ENCODE results near the gene CENPQ. TPM values are rescaled to one million over a fixed set of nuclear protein-coding genes. Genes with fewer than 3 reads are reported as not detected.
"Not testable (repeated sequence)": the region's sequence is repeated elsewhere in the genome, so short reads cannot be mapped to it uniquely, and the experiment has no call there.

Gene CENPQ
- total RNA-seq, 2 experiments from 2014 or later: 14.1 to 16.6 TPM

DNA sequence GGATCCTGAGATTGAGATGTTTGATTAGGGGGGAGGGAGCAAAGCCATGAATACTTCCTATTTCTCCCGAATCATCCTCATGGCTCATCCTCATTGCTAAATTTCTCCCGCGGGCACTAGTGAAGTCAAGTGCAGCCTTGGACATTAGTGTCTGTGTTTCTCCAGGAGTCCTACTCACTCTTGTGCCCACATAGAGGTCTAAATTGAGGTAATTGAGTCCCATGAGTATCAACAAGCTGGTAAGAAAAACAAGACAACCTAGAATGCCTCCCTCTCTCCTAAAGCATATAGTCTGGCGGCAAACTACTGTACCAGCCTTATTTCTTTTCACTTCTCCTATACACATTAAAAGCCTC, 420 bp downstream of the CENPQ start:
- Mint-ChIP-seq H3K36me3 (ENCODE audit: low read depth) (peaks cover 13% of the 10 kb centered on the region), H3K4me1 (peaks cover 34% of the 10 kb centered on the region), H3K27me3 (no peaks in the 10 kb centered on the region), H3K4me3 (peak overlapping the region; percentile 97), H3K27ac (peak overlapping the region; percentile 96), H3K9me3 (ENCODE audit: low read depth) (no peaks in the 10 kb centered on the region)
- intact Hi-C loops (cut with DNase I, micrococcal nuclease): loop anchor here in 1 of 2 experiments (2.0 kb wide), 2 partner anchors 87 to 1987 kb away; partner anchors contain the start of genes C6orf141 and CD2AP
- CTCF ChIA-PET: no interaction called here
- DNase-seq: no peak
- POLR2A ChIA-PET: interaction anchor here (0.5 kb wide), 1 partner anchor 89 kb away, joined by 4 read pairs; no protein-coding TSS in a partner anchor
- ATAC-seq: peak; percentile 11

DNA sequence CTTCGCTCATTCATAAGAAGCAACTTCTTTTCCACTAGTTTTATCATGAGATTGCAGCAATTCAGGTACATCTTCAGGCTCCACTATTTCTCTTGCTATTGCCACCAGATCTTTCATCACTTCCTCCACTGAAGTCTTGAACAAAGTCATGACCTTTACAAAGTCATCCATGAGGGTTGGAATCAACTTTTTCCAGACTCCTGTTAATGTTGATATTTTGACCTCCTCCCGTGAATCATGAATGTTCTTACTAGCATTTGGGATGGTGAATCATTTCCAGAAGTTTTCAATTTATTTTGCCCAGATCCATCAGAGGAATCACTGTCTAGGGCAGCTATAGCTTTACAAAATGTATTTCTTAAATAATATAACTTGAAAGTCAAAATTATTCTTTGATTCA, 1.5 kb downstream of the CENPQ start:
- ChIA-PET CTCF (interaction anchor here (1.5 kb wide), 1 partner anchor 10 kb away, joined by 3 read pairs; no protein-coding TSS in a partner anchor), POLR2A (no interaction called here)
- intact Hi-C loops (cut with DNase I, micrococcal nuclease): no loop called here
- no peaks in the 10 kb centered on the region for H3K9me3 Mint-ChIP-seq (ENCODE audit: low read depth)
- ATAC-seq (no peak), DNase-seq (no peak)
- no peaks in the 10 kb centered on the region for H3K27me3 Mint-ChIP-seq
- peak overlapping the region; percentile 61 for H3K27ac Mint-ChIP-seq
- H3K4me1 Mint-ChIP-seq: peaks cover 31% of the 10 kb centered on the region
- H3K36me3 Mint-ChIP-seq (ENCODE audit: low read depth): peaks cover 10% of the 10 kb centered on the region
- peak overlapping the region; percentile 97 for H3K4me3 Mint-ChIP-seq

DNA sequence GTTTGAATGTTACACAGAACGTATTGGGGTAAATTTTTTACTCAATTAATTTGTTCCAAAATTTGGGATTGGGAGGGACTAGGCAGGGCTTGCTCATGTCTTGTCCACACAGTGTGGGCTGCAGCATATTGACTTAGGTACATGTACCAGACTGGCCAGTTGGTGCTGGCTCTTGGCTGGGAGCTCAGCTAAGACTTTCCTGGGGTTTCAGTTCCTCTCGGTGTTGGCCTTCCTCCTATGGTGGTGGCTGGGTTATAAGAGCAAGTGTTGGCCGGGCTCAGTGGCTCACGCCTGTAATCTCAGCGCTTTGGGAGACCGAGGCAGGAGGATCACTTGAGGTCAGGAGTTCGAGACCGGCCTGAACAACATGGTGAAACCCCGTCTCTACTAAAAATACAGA, 4.9 kb downstream of the CENPQ start:
- ATAC-seq (no peak), DNase-seq (no peak)
- no peak overlapping the region for H3K4me3 Mint-ChIP-seq
- no peak overlapping the region for H3K27ac Mint-ChIP-seq
- H3K36me3 Mint-ChIP-seq (ENCODE audit: low read depth): peaks cover 23% of the 10 kb centered on the region
- H3K27me3 Mint-ChIP-seq: no peaks in the 10 kb centered on the region
- CTCF ChIA-PET: no interaction called here
- H3K9me3 Mint-ChIP-seq (ENCODE audit: low read depth): no peaks in the 10 kb centered on the region
- intact Hi-C loops (cut with DNase I, micrococcal nuclease): no loop called here
- peaks cover 19% of the 10 kb centered on the region for H3K4me1 Mint-ChIP-seq
- POLR2A ChIA-PET: no interaction called here

- H3K27me3 Mint-ChIP-seq; H3K9me3 Mint-ChIP-seq (ENCODE audit: low read depth); H3K4me3 Mint-ChIP-seq; DNase-seq; POLR2A ChIA-PET; ATAC-seq; H3K4me1 Mint-ChIP-seq; intact Hi-C loops (cut with DNase I, micrococcal nuclease); H3K27ac Mint-ChIP-seq: not testable (repeated sequence)
- CTCF ChIA-PET: interaction anchor here (0.6 kb wide), 1 partner anchor 730 kb away, joined by 3 read pairs; no protein-coding TSS in a partner anchor
- peaks cover 58% of the 10 kb centered on the region for H3K36me3 Mint-ChIP-seq (ENCODE audit: low read depth)
Measured at GRCh38 chr6:49476564-49476963, 13.4 kb downstream of the CENPQ start.

DNA sequence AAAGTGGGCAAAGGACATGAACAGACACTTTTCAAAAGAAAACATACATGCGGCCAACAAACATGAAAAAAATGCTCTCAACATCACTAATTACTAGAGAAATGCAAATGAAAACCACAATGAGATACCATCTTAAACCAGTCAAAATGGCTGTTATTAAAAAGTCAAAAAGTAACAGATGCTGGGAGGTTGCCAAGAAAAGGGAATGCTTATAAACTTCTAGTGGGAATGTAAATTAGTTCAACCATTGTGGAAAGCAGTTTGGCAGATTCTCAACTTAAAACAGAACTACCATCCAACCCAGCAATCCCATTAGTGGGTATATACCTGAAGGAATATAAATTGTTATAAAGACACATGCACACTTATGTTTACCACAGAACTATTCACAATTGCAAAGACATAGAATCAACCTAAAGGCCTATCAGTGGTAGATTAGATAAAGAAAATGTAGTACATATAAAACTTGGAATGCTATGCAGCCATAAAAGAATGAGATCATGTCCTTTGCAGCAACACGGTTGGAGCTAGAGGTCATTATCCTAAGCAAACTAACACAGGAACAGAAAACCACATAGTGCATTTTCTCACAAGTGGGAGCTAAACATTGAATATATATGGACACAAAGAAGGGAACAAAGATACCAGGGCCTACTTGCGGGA, 16.3 kb downstream of the CENPQ start:
- ATAC-seq (no peak), DNase-seq (no peak)
- Mint-ChIP-seq H3K27ac (no peak overlapping the region), H3K4me1 (no peaks in the 10 kb centered on the region), H3K27me3 (no peaks in the 10 kb centered on the region), H3K9me3 (ENCODE audit: low read depth) (no peaks in the 10 kb centered on the region), H3K4me3 (no peak overlapping the region), H3K36me3 (ENCODE audit: low read depth) (peaks cover 39% of the 10 kb centered on the region)
- CTCF ChIA-PET: no interaction called here
- intact Hi-C loops (cut with DNase I, micrococcal nuclease): no loop called here
- POLR2A ChIA-PET: no interaction called here

GRCh38 chr6:49481846-49482245, 18.7 kb downstream of the CENPQ start:
- H3K9me3 Mint-ChIP-seq (ENCODE audit: low read depth); POLR2A ChIA-PET; H3K27me3 Mint-ChIP-seq; intact Hi-C loops (cut with DNase I, micrococcal nuclease); ATAC-seq; DNase-seq; H3K4me1 Mint-ChIP-seq; H3K4me3 Mint-ChIP-seq; H3K27ac Mint-ChIP-seq; CTCF ChIA-PET: not testable (repeated sequence)
- H3K36me3 Mint-ChIP-seq (ENCODE audit: low read depth): peaks cover 29% of the 10 kb centered on the region

DNA sequence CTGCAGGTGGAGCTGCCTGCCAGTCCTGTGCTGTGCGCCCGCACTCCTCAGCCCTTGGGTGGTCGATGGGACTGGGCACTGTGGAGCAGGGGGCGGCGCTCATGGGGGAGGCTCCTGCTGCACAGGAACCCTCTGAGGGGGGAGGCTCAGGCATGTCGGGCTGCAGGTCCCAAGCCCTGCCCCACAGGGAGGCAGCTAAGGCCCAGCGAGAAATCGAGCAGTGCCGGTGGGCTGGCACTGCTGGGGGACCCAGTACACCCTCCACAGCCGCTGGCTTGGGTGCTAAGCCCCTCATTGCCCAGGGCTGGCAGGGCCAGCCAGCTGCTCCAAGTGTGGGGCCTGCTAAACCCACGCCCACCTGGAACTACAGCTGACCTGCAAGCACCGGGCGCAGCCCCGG, 20.2 kb downstream of the CENPQ start:
- H3K27me3 Mint-ChIP-seq, H3K4me3 Mint-ChIP-seq: not testable (repeated sequence)
- H3K36me3 Mint-ChIP-seq (ENCODE audit: low read depth): peaks cover 23% of the 10 kb centered on the region

DNA sequence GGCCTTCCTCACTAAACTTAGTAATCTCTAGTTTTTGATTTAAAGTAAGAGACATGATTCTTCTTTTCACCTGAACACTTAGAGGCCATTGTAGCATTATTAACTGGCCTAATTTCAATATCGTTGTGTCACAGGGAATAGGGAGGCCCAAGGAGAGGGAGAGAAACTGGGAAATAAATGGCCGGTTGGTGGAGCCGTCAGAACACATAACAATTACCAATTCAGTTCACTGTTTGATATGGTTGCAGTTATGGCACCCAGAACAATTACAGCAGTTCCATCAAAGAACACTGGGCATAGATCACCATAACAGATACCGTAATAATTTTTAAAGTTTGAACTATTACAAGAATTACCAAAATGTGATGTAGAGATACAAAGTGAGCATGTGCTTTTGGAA, 27.5 kb downstream of the CENPQ start:
- no peaks in the 10 kb centered on the region for H3K9me3 Mint-ChIP-seq (ENCODE audit: low read depth)
- ATAC-seq (no peak), DNase-seq (no peak)
- CTCF ChIA-PET: no interaction called here
- POLR2A ChIA-PET: no interaction called here
- H3K4me3 Mint-ChIP-seq: no peak overlapping the region
- H3K4me1 Mint-ChIP-seq: no peaks in the 10 kb centered on the region
- H3K27me3 Mint-ChIP-seq: no peaks in the 10 kb centered on the region
- peaks cover 25% of the 10 kb centered on the region for H3K36me3 Mint-ChIP-seq (ENCODE audit: low read depth)
- no peak overlapping the region for H3K27ac Mint-ChIP-seq
- intact Hi-C loops (cut with DNase I, micrococcal nuclease): no loop called here

More for the DNA sequence above, 20.2 kb downstream of the CENPQ start:
- H3K27ac Mint-ChIP-seq; H3K4me1 Mint-ChIP-seq; ATAC-seq; intact Hi-C loops (cut with DNase I, micrococcal nuclease); DNase-seq; H3K9me3 Mint-ChIP-seq (ENCODE audit: low read depth): not testable (repeated sequence)
- ChIA-PET POLR2A (interaction anchor here (0.5 kb wide), 1 partner anchor 61 kb away, joined by 3 read pairs; no protein-coding TSS in a partner anchor), CTCF (interaction anchor here (1.0 kb wide), 1 partner anchor 28 kb away, joined by 3 read pairs; no protein-coding TSS in a partner anchor)

DNA sequence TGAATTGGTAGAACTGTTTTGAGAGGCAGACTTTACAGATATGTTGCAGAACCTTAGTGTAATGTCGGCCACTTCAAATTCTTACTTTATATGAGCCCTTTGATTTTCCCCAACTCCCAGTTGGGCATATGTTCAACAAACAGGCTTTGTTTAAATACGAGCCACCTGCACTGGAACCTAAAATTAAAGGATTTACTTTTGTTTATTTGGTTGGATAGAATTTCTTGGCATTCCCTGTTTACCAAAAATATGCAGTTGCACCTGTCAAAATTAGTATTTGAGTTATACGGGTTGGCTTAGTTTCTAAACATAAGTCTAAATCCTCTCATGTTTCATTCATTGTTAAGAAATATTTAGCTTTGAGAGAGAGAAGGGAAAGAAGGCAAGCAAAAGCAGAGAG, 34.1 kb downstream of the CENPQ start:
- H3K4me3 Mint-ChIP-seq: no peak overlapping the region
- H3K36me3 Mint-ChIP-seq (ENCODE audit: low read depth): peaks cover 2% of the 10 kb centered on the region
- no peaks in the 10 kb centered on the region for H3K4me1 Mint-ChIP-seq
- no peaks in the 10 kb centered on the region for H3K27me3 Mint-ChIP-seq
- CTCF ChIA-PET: no interaction called here
- ATAC-seq (no peak), DNase-seq (no peak)
- no peaks in the 10 kb centered on the region for H3K9me3 Mint-ChIP-seq (ENCODE audit: low read depth)
- POLR2A ChIA-PET: no interaction called here
- intact Hi-C loops (cut with DNase I, micrococcal nuclease): no loop called here
- H3K27ac Mint-ChIP-seq: no peak overlapping the region

- POLR2A ChIA-PET: no interaction called here
- CTCF ChIA-PET: no interaction called here
- H3K9me3 Mint-ChIP-seq (ENCODE audit: low read depth): no peaks in the 10 kb centered on the region
Measured at GRCh38 chr6:49499126-49499525, 36.0 kb downstream of the CENPQ start.

GRCh38 chr6:49499623-49500022, 36.5 kb downstream of the CENPQ start, which contains the start of gene GLYATL3:
Gene GLYATL3, plus strand, starts transcription at chr6:49499923. Its CDS starts 12,068 bp downstream, at chr6:49511991.
- ATAC-seq: no peak
- POLR2A ChIA-PET: no interaction called here
- CTCF ChIA-PET: no interaction called here
- H3K27ac Mint-ChIP-seq: no peak within 1 kb of the TSS
- intact Hi-C loops (cut with DNase I, micrococcal nuclease): no loop called here
- H3K27me3 Mint-ChIP-seq: peaks cover 6% of the 10 kb centered on the region
- no peak within 1 kb of the TSS for H3K4me3 Mint-ChIP-seq
- H3K4me1 Mint-ChIP-seq: no peaks in the 10 kb centered on the region
- no peaks in the 10 kb centered on the region for H3K36me3 Mint-ChIP-seq (ENCODE audit: low read depth)
- no peaks in the 10 kb centered on the region for H3K9me3 Mint-ChIP-seq (ENCODE audit: low read depth)
- DNase-seq: no peak

More at GRCh38 chr6:49499126-49499525, 36.0 kb downstream of the CENPQ start:
- no peak for ATAC-seq
- Mint-ChIP-seq H3K4me1 (no peaks in the 10 kb centered on the region), H3K4me3 (no peak overlapping the region), H3K36me3 (ENCODE audit: low read depth) (no peaks in the 10 kb centered on the region), H3K27ac (no peak overlapping the region), H3K27me3 (peaks cover 6% of the 10 kb centered on the region)
- intact Hi-C loops (cut with DNase I, micrococcal nuclease): no loop called here
- DNase-seq: no peak

GRCh38 chr6:49504666-49505065, 41.5 kb downstream of the CENPQ start:
- H3K27me3 Mint-ChIP-seq: peaks cover 25% of the 10 kb centered on the region
- CTCF ChIA-PET: no interaction called here
- no peak overlapping the region for H3K4me3 Mint-ChIP-seq
- DNase-seq: no peak
- no peak for ATAC-seq
- no peaks in the 10 kb centered on the region for H3K4me1 Mint-ChIP-seq
- H3K36me3 Mint-ChIP-seq (ENCODE audit: low read depth): no peaks in the 10 kb centered on the region
- H3K27ac Mint-ChIP-seq: no peak overlapping the region
- POLR2A ChIA-PET: interaction anchor here (0.7 kb wide), 1 partner anchor 27 kb away, joined by 3 read pairs; no protein-coding TSS in a partner anchor
- no peaks in the 10 kb centered on the region for H3K9me3 Mint-ChIP-seq (ENCODE audit: low read depth)
- intact Hi-C loops (cut with DNase I, micrococcal nuclease): no loop called here

Measured in activated CD4-positive, alpha-beta T cell treated with anti-CD3 and anti-CD28 coated beads for 36 hours (primary cell).